ENCODE data around the gene ZHX3. TPM values are rescaled to one million over a fixed set of nuclear protein-coding genes. Genes with fewer than 3 reads are reported as not detected.

The ZHX3 gene
- total RNA-seq, 1 experiment from 2014 or later = 21.5 TPM

DNA sequence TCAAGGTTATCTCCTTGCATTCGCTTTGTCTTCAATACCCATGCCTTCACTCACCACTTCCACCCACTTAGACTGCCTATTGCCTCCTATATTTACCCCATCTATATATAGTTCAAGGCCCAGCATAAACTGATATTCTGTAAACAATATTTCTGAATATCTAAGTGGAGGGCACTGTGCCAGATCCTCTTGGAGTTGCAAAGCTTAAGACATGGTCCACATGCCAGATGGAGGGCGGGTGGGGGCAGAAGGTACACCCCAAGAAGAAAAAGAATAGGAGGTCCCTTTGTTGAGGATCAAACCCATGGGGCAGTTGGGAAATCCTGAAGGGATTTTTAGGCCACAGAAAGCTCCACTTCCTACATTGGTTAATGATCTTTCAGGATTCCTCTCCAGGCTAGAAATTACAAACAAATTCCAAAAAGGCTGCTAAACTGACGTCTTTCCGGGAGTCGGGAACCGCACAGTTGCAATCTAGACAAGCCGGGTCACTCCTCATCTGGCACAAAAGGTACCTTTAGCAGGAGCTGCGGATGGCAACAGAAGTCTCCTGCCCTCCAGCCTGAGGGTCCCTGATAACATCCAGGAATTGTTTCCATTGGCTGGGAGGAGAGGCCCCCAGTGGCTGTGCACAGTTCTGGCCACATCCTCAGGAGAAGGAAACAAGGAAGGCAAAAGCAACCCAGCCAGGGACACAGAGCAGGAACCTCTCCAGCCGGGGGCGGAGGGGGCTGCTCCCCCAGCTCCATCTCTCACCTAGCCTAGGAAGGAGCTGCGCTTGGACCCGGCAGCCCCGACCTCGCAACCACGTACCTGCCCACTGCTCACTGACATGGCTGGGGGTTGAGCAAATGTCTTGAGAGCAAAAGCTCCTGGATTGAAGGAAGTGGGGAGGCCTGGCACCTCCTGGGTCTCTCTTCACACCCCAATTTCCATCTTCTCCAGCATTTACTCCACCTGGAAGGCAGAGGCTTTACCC, 17.2 kb upstream of the ZHX3 start:
- Histone ChIP-seq H2AFZ (no peak overlapping the region), H3F3A (ENCODE audit: insufficient read depth, low read depth) (peaks cover 8% of the 10 kb centered on the region), H3K9me3 (ENCODE audit: insufficient read depth, low read depth) (no peaks in the 10 kb centered on the region), H3K36me3 (ENCODE audit: low read depth) (no peaks in the 10 kb centered on the region), H3K4me1 (replicated peaks; ENCODE audit: insufficient read depth) (peaks cover 15% of the 10 kb centered on the region), H3K27ac (no peak overlapping the region), H3K4me3 (no peak overlapping the region), H3K4me2 (no peak overlapping the region), H3K79me2 (ENCODE audit: low read depth) (no peaks in the 10 kb centered on the region), H3K9me2 (ENCODE audit: insufficient read depth) (no peaks in the 10 kb centered on the region), H3K27me3 (ENCODE audit: insufficient read depth, low read depth) (no peaks in the 10 kb centered on the region), H4K20me1 (ENCODE audit: insufficient read depth) (no peaks in the 10 kb centered on the region)
- no TSS peak for BruUV-seq (replicated peaks)
- POLR2A ChIA-PET (ENCODE audit: unreplicated experiment) = no interaction called here
- DNase-seq = no peak
- TF ChIP-seq, protein P1, sequence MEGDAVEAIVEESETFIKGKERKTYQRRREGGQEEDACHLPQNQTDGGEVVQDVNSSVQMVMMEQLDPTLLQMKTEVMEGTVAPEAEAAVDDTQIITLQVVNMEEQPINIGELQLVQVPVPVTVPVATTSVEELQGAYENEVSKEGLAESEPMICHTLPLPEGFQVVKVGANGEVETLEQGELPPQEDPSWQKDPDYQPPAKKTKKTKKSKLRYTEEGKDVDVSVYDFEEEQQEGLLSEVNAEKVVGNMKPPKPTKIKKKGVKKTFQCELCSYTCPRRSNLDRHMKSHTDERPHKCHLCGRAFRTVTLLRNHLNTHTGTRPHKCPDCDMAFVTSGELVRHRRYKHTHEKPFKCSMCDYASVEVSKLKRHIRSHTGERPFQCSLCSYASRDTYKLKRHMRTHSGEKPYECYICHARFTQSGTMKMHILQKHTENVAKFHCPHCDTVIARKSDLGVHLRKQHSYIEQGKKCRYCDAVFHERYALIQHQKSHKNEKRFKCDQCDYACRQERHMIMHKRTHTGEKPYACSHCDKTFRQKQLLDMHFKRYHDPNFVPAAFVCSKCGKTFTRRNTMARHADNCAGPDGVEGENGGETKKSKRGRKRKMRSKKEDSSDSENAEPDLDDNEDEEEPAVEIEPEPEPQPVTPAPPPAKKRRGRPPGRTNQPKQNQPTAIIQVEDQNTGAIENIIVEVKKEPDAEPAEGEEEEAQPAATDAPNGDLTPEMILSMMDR (conservative IDR thresholded peaks at IDR 0.05) = no peak
- TF ChIP-seq EZH2 (IDR thresholded peaks at IDR 0.05; ENCODE audit: low read depth) = no peak
- CTCF ChIA-PET = interaction anchor here (0.6 kb wide), 2 partner anchors 88 to 367 kb away, joined by 4 read pairs; no protein-coding TSS in a partner anchor
- intact Hi-C loops (cut with micrococcal nuclease; ENCODE audit: unreplicated experiment) = no loop called here

DNA sequence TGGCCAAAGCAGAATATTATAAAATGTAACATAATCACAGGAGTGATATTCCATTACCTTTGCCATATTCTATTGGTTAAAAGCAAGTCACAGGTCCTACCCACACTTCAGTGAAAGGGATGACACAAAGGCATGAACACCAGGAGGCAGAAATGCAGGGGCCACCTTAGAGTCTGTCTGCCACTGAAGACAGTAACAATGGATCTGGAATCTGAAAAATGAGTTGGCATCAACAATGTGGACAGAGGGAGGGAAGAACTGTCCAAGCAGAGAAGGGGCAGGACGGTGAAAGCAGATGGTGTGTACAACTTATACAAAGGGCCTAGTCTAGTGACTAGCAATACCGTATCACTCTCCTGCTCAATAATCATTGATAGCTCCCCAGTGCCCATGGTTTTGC, 16.5 kb upstream of the ZHX3 start:
- H3K36me3 ChIP-seq (ENCODE audit: low read depth) = no peaks in the 10 kb centered on the region

DNA sequence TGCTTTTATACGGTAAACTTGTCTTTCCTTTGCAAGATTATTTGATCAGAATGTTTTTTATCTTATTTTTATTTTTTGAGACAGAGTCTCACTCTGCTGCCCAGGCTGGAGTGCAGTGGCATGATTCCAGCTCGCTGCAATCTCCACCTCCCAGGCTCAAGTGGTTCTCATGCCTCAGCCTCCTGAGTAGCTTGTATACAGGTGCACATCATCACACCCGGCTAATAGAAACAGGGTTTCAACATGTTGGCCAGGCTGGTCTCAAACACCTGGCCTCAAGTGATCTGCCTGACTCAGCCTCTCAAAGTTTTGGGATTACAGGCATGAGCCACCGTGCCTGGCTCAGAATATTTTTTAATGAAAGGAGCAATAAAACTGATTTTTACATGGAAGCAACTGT, 14.2 kb upstream of the ZHX3 start:
- intact Hi-C loops (cut with micrococcal nuclease; ENCODE audit: unreplicated experiment) = no loop called here
- no peak overlapping the region for H2AFZ ChIP-seq
- no peaks in the 10 kb centered on the region for H4K20me1 ChIP-seq (ENCODE audit: insufficient read depth)
- peaks cover 19% of the 10 kb centered on the region for H3F3A ChIP-seq (ENCODE audit: insufficient read depth, low read depth)
- ChIA-PET POLR2A (ENCODE audit: unreplicated experiment) (no interaction called here), CTCF (no interaction called here)
- H3K79me2 ChIP-seq (ENCODE audit: low read depth) = no peaks in the 10 kb centered on the region
- no peaks in the 10 kb centered on the region for H3K9me2 ChIP-seq (ENCODE audit: insufficient read depth)
- H3K36me3 ChIP-seq (ENCODE audit: low read depth) = no peaks in the 10 kb centered on the region
- TF ChIP-seq, protein P1 (conservative IDR thresholded peaks at IDR 0.05) = no peak
- no peak for TF ChIP-seq EZH2 (IDR thresholded peaks at IDR 0.05; ENCODE audit: low read depth)
- H3K9me3 ChIP-seq (ENCODE audit: insufficient read depth, low read depth) = no peaks in the 10 kb centered on the region
- no peaks in the 10 kb centered on the region for H3K27me3 ChIP-seq (ENCODE audit: insufficient read depth, low read depth)
- no TSS peak for BruUV-seq (replicated peaks)
- no peak overlapping the region for H3K27ac ChIP-seq
- no peak overlapping the region for H3K4me3 ChIP-seq
- no peak overlapping the region for H3K4me2 ChIP-seq
- no peak for DNase-seq
- peaks cover 20% of the 10 kb centered on the region for H3K4me1 ChIP-seq (replicated peaks; ENCODE audit: insufficient read depth)

More for the DNA sequence above, 16.5 kb upstream of the ZHX3 start:
- CTCF ChIA-PET = no interaction called here
- no TSS peak for BruUV-seq (replicated peaks)
- no peaks in the 10 kb centered on the region for H3K9me3 ChIP-seq (ENCODE audit: insufficient read depth, low read depth)
- H3K27ac ChIP-seq = no peak overlapping the region
- no peaks in the 10 kb centered on the region for H3K79me2 ChIP-seq (ENCODE audit: low read depth)
- no peaks in the 10 kb centered on the region for H3K27me3 ChIP-seq (ENCODE audit: insufficient read depth, low read depth)
- POLR2A ChIA-PET (ENCODE audit: unreplicated experiment) = no interaction called here
- no peaks in the 10 kb centered on the region for H3K9me2 ChIP-seq (ENCODE audit: insufficient read depth)
- no peak for DNase-seq
- H3K4me1 ChIP-seq (replicated peaks; ENCODE audit: insufficient read depth) = peaks cover 14% of the 10 kb centered on the region
- H3K4me3 ChIP-seq = no peak overlapping the region
- H2AFZ ChIP-seq = no peak overlapping the region
- peaks cover 14% of the 10 kb centered on the region for H3F3A ChIP-seq (ENCODE audit: insufficient read depth, low read depth)
- no peak overlapping the region for H3K4me2 ChIP-seq
- TF ChIP-seq EZH2 (IDR thresholded peaks at IDR 0.05; ENCODE audit: low read depth) = no peak
- TF ChIP-seq, protein P1 (conservative IDR thresholded peaks at IDR 0.05) = no peak
- intact Hi-C loops (cut with micrococcal nuclease; ENCODE audit: unreplicated experiment) = no loop called here
- no peaks in the 10 kb centered on the region for H4K20me1 ChIP-seq (ENCODE audit: insufficient read depth)

Measured in PC-9 (cell line).